ENCODE data around the gene CRIM1.

CRIM1 gene

GRCh38 chr2:36556842-36557241 lies 201.3 kb downstream of the CRIM1 start:
- H3K79me1 ChIP-seq (ENCODE audit: low read depth, low read length), result no peaks in the 10 kb centered on the region
- H4K91ac ChIP-seq (ENCODE audit: low read depth, low read length, poor library complexity), result no peak overlapping the region
- no peak overlapping the region for H3K18ac ChIP-seq (ENCODE audit: low read length)
- DNase-seq (ENCODE audit: low spot score), result no peak
- no peak overlapping the region for H2BK120ac ChIP-seq (ENCODE audit: low read depth, low read length)
- no peak overlapping the region for H3K4me2 ChIP-seq (ENCODE audit: insufficient read depth, low read length, poor library complexity, severe bottlenecking)
- no peak overlapping the region for H4K8ac ChIP-seq (ENCODE audit: low read depth, low read length)
- no peaks in the 10 kb centered on the region for H3K9me3 ChIP-seq (replicated peaks in 1 of 2; ENCODE audit: control insufficient read depth in 2 of 2, insufficient read depth in 1 of 2, low read depth in 1 of 2, low read length in 2 of 2)
- no peak overlapping the region for H3K23ac ChIP-seq (ENCODE audit: low read depth, low read length, poor library complexity)
- no peaks in the 10 kb centered on the region for H3K4me1 ChIP-seq (ENCODE audit: control insufficient read depth in 2 of 2, insufficient read depth in 1 of 2, low read depth in 1 of 2, low read length in 2 of 2)
- no peak overlapping the region for H2AFZ ChIP-seq (ENCODE audit: low read length)
- no CpG with 5 or more reads among the region's 1 CpG for WGBS, 2 donors (ENCODE audit: extremely low coverage in 2 of 2, insufficient read length in 2 of 2, insufficient replicate concordance in 1 of 2)
- peaks cover 1 to 90% of the 10 kb centered on the region in 2 donors for H3K36me3 ChIP-seq (replicated peaks in 1 of 2; ENCODE audit: control insufficient read depth in 2 of 2, insufficient read depth in 2 of 2, low read length in 2 of 2)
- H3K4ac ChIP-seq (ENCODE audit: low read length), result no peak overlapping the region
- H3K9ac ChIP-seq (ENCODE audit: low read depth, low read length, poor library complexity), result no peak overlapping the region
- H2AK5ac ChIP-seq (ENCODE audit: low read depth, low read length), result no peak overlapping the region
- H3K27me3 ChIP-seq (ENCODE audit: control insufficient read depth in 3 of 3, insufficient read depth in 3 of 3, low read depth in 1 of 3, low read length in 3 of 3), result no peaks in the 10 kb centered on the region
- no peak overlapping the region for H3K4me3 ChIP-seq (ENCODE audit: low read length in 2 of 2)
- H3K14ac ChIP-seq (ENCODE audit: low read length), result no peak overlapping the region
- no peak overlapping the region for H2BK12ac ChIP-seq (ENCODE audit: low read length)
- no peak overlapping the region for H3K27ac ChIP-seq (replicated peaks; ENCODE audit: low read length)
- no peak overlapping the region for H2BK15ac ChIP-seq (ENCODE audit: low read length)
- H2BK5ac ChIP-seq (ENCODE audit: low read length), result no peak overlapping the region

DNA sequence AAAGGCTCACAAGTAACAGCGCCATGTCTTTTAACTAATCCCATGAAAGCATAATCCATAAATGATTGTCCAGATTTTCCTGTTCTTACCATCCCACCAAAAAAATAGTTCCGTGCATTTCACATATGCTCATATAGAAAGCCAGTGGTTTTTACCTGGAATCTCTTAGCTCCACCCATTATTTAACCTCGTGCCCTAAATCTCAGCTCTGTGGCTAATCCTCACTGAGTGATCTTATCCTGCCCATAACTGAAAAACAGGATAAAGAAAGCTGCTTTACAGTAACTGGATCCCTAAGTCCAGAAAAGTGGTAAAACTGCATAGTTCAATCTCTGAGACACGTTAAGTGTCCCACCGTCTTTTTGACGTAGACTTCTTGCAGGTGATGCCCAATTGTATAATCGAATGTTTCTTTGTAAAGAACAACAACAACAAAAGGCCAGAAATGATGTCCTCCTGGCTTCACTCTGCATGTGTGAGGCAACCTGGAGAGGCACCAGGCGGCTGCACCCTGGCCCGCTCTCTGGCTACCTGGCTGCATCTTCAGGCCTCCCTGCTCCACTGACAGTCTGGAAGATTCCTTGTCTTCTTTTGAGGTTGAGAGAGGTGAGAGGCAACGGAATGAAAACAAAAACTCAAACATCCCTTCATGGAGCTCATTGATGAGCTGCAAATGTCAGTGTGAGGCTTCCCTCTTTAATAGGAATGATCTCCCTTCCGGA lies 203.8 kb downstream of the CRIM1 start:
- Histone ChIP-seq H3K4ac (ENCODE audit: low read length) (no peak overlapping the region), H3K4me3 (ENCODE audit: low read length in 2 of 2) (no peak overlapping the region), H3K4me2 (ENCODE audit: insufficient read depth, low read length, poor library complexity, severe bottlenecking) (no peak overlapping the region), H3K9me3 (replicated peaks in 1 of 2; ENCODE audit: control insufficient read depth in 2 of 2, insufficient read depth in 1 of 2, low read depth in 1 of 2, low read length in 2 of 2) (no peaks in the 10 kb centered on the region), H4K8ac (ENCODE audit: low read depth, low read length) (no peak overlapping the region), H3K14ac (ENCODE audit: low read length) (no peak overlapping the region), H3K18ac (ENCODE audit: low read length) (no peak overlapping the region), H2BK5ac (ENCODE audit: low read length) (no peak overlapping the region), H3K27me3 (ENCODE audit: control insufficient read depth in 3 of 3, insufficient read depth in 3 of 3, low read depth in 1 of 3, low read length in 3 of 3) (no peaks in the 10 kb centered on the region), H3K79me1 (ENCODE audit: low read depth, low read length) (peaks cover under 1% of the 10 kb centered on the region), H3K23ac (ENCODE audit: low read depth, low read length, poor library complexity) (no peak overlapping the region), H3K9ac (ENCODE audit: low read depth, low read length, poor library complexity) (no peak overlapping the region), H3K36me3 (replicated peaks in 1 of 2; ENCODE audit: control insufficient read depth in 2 of 2, insufficient read depth in 2 of 2, low read length in 2 of 2) (peaks cover 0 to 74% of the 10 kb centered on the region in 2 donors), H2BK120ac (ENCODE audit: low read depth, low read length) (no peak overlapping the region), H2AFZ (ENCODE audit: low read length) (no peak overlapping the region), H2BK12ac (ENCODE audit: low read length) (no peak overlapping the region), H3K4me1 (ENCODE audit: control insufficient read depth in 2 of 2, insufficient read depth in 1 of 2, low read depth in 1 of 2, low read length in 2 of 2) (peaks cover 0 to 1% of the 10 kb centered on the region in 2 donors), H3K27ac (replicated peaks; ENCODE audit: low read length) (no peak overlapping the region), H4K91ac (ENCODE audit: low read depth, low read length, poor library complexity) (no peak overlapping the region), H2AK5ac (ENCODE audit: low read depth, low read length) (no peak overlapping the region), H2BK15ac (ENCODE audit: low read length) (no peak overlapping the region)
- WGBS, 2 donors (ENCODE audit: extremely low coverage in 2 of 2, insufficient read length in 2 of 2, insufficient replicate concordance in 1 of 2), result no CpG with 5 or more reads among the region's 11 CpGs
- no peak for DNase-seq (ENCODE audit: low spot score)

DNA sequence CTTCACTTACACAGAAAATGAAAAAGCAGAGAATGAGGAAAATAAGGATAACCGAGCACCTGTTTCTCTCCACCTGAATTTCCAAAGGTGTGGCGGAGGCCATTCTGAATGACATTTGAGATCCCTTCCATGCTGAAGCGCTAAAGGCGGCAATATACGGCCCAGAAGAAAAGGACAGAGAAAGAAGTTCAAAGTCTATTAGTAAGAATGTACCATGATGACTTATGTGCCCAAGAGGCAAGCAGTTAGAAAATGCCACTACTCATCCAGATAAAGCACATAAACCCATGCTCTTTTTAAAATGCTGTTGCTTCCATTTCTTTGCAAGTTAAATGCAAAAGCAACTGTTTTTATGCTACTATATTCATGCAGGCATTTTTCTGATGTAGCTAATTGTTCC lies 205.1 kb downstream of the CRIM1 start:
- no peak for DNase-seq (ENCODE audit: low spot score)
- peaks cover 0 to 2% of the 10 kb centered on the region in 2 donors for H3K4me1 ChIP-seq (ENCODE audit: control insufficient read depth in 2 of 2, insufficient read depth in 1 of 2, low read depth in 1 of 2, low read length in 2 of 2)
- H2BK120ac ChIP-seq (ENCODE audit: low read depth, low read length), result no peak overlapping the region
- H2AFZ ChIP-seq (ENCODE audit: low read length), result no peak overlapping the region
- H3K27me3 ChIP-seq (ENCODE audit: control insufficient read depth in 3 of 3, insufficient read depth in 3 of 3, low read depth in 1 of 3, low read length in 3 of 3), result no peaks in the 10 kb centered on the region
- peaks cover under 1 to 71% of the 10 kb centered on the region in 2 donors for H3K36me3 ChIP-seq (replicated peaks in 1 of 2; ENCODE audit: control insufficient read depth in 2 of 2, insufficient read depth in 2 of 2, low read length in 2 of 2)
- no peak overlapping the region for H2BK5ac ChIP-seq (ENCODE audit: low read length)
- no peak overlapping the region for H3K9ac ChIP-seq (ENCODE audit: low read depth, low read length, poor library complexity)
- peaks cover 1% of the 10 kb centered on the region for H3K79me1 ChIP-seq (ENCODE audit: low read depth, low read length)
- H4K8ac ChIP-seq (ENCODE audit: low read depth, low read length), result no peak overlapping the region
- WGBS, 2 donors (ENCODE audit: extremely low coverage in 2 of 2, insufficient read length in 2 of 2, insufficient replicate concordance in 1 of 2), result no CpG with 5 or more reads among the region's 5 CpGs
- H3K4ac ChIP-seq (ENCODE audit: low read length), result no peak overlapping the region
- no peak overlapping the region for H2BK15ac ChIP-seq (ENCODE audit: low read length)
- no peak overlapping the region for H3K4me2 ChIP-seq (ENCODE audit: insufficient read depth, low read length, poor library complexity, severe bottlenecking)
- H3K23ac ChIP-seq (ENCODE audit: low read depth, low read length, poor library complexity), result no peak overlapping the region
- no peak overlapping the region for H4K91ac ChIP-seq (ENCODE audit: low read depth, low read length, poor library complexity)
- no peak overlapping the region for H2BK12ac ChIP-seq (ENCODE audit: low read length)
- H3K18ac ChIP-seq (ENCODE audit: low read length), result no peak overlapping the region
- no peak overlapping the region for H3K4me3 ChIP-seq (ENCODE audit: low read length in 2 of 2)
- H3K14ac ChIP-seq (ENCODE audit: low read length), result no peak overlapping the region
- no peak overlapping the region for H2AK5ac ChIP-seq (ENCODE audit: low read depth, low read length)
- H3K27ac ChIP-seq (replicated peaks; ENCODE audit: low read length), result no peak overlapping the region
- H3K9me3 ChIP-seq (replicated peaks in 1 of 2; ENCODE audit: control insufficient read depth in 2 of 2, insufficient read depth in 1 of 2, low read depth in 1 of 2, low read length in 2 of 2), result no peaks in the 10 kb centered on the region

DNA sequence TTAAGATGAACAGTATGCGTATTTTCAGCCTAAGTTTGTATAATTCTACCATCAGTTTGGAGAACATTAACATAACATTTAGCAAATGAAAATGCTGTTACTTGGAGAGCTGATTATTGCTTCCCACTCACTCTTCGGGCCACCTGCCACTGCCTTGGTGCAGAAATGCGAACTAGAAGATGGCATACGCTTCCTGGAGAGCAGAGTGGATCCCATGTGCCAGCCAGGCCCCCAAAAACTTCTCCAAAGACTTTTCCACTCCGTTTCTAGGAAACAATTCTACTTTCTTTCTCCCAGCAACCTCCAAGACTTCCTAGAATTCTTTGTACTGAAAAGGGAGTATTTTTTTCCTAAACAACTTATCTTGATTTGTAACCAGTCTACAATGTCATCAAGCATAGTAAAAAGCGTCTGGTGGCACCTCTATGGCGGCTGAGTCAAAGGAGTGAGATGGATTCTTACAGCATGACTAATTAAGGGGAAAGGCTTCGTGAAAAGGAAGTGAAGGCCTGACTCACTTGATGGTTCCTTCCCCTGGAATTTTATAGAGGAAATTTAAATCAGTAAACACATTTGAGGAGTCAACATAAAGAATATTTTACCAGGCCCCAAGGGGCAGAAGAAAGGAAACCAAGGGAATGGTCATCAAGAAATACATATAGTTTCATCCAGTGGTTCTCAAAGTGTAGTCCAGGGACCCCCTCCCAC lies 205.8 kb downstream of the CRIM1 start:
- no peak overlapping the region for H2AFZ ChIP-seq (ENCODE audit: low read length)
- no peak overlapping the region for H3K4ac ChIP-seq (ENCODE audit: low read length)
- peaks cover 0 to 2% of the 10 kb centered on the region in 2 donors for H3K4me1 ChIP-seq (ENCODE audit: control insufficient read depth in 2 of 2, insufficient read depth in 1 of 2, low read depth in 1 of 2, low read length in 2 of 2)
- H3K14ac ChIP-seq (ENCODE audit: low read length), result no peak overlapping the region
- H3K9me3 ChIP-seq (replicated peaks in 1 of 2; ENCODE audit: control insufficient read depth in 2 of 2, insufficient read depth in 1 of 2, low read depth in 1 of 2, low read length in 2 of 2), result no peaks in the 10 kb centered on the region
- no peak overlapping the region for H3K9ac ChIP-seq (ENCODE audit: low read depth, low read length, poor library complexity)
- H4K91ac ChIP-seq (ENCODE audit: low read depth, low read length, poor library complexity), result no peak overlapping the region
- H4K8ac ChIP-seq (ENCODE audit: low read depth, low read length), result no peak overlapping the region
- H3K23ac ChIP-seq (ENCODE audit: low read depth, low read length, poor library complexity), result no peak overlapping the region
- no peak overlapping the region for H3K18ac ChIP-seq (ENCODE audit: low read length)
- H2AK5ac ChIP-seq (ENCODE audit: low read depth, low read length), result no peak overlapping the region
- no peaks in the 10 kb centered on the region for H3K27me3 ChIP-seq (ENCODE audit: control insufficient read depth in 3 of 3, insufficient read depth in 3 of 3, low read depth in 1 of 3, low read length in 3 of 3)
- H3K4me2 ChIP-seq (ENCODE audit: insufficient read depth, low read length, poor library complexity, severe bottlenecking), result no peak overlapping the region
- H2BK120ac ChIP-seq (ENCODE audit: low read depth, low read length), result no peak overlapping the region
- H2BK5ac ChIP-seq (ENCODE audit: low read length), result no peak overlapping the region
- H2BK12ac ChIP-seq (ENCODE audit: low read length), result no peak overlapping the region
- H3K4me3 ChIP-seq (ENCODE audit: low read length in 2 of 2), result no peak overlapping the region
- peaks cover 2 to 70% of the 10 kb centered on the region in 2 donors for H3K36me3 ChIP-seq (replicated peaks in 1 of 2; ENCODE audit: control insufficient read depth in 2 of 2, insufficient read depth in 2 of 2, low read length in 2 of 2)
- H2BK15ac ChIP-seq (ENCODE audit: low read length), result no peak overlapping the region
- WGBS, 2 donors (ENCODE audit: extremely low coverage in 2 of 2, insufficient read length in 2 of 2, insufficient replicate concordance in 1 of 2), result no CpG with 5 or more reads among the region's 8 CpGs
- peaks cover 1% of the 10 kb centered on the region for H3K79me1 ChIP-seq (ENCODE audit: low read depth, low read length)
- no peak for DNase-seq (ENCODE audit: low spot score)
- H3K27ac ChIP-seq (replicated peaks; ENCODE audit: low read length), result no peak overlapping the region
